Forelimb muscle (tissue), 1 donor: ENCODE data around the gene DSCAML1. TPM values are rescaled to one million over a fixed set of nuclear protein-coding genes. Genes with fewer than 3 reads are reported as not detected.

Source experiments
- DNase-seq: peaks from one replicate; pipeline ENCODE4 v3.0.0-alpha.2; 2013; ENCODE audit warnings: low read depth
- polyA plus RNA-seq: library from polyadenylated mRNA; unstranded; fragments of 120-200 nt; gene quantifications from one replicate; pipeline ENCODE4 v1.2.1, GENCODE V29; 2013; ENCODE audit not compliant: insufficient read length

The DSCAML1 gene
- polyA plus RNA-seq, 1 donor: 0.63 TPM

GRCh38 chr11:117523680-117524079 lies 273.3 kb downstream of the DSCAML1 start:
- DNase-seq: no peak

DNA sequence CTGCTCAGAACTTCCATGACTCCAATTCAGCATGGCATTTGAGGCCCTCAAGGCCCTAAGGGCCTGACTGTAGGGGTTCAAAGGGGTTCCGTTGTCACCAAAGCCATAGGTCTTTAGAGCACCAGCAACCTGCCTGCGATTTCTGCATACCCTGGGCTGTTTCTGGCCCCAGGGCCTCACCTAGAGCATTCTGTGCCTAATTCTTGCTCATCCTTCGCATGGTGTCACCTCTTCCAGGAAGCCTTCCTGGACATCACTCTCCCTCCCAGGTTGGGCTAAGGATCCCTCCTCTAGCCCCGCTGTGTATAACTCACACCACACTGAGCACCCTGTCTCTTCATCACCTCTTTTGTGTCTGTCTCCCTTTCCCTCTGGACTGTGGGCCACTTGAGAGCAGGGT lies 275.0 kb downstream of the DSCAML1 start:
- no peak for DNase-seq

GRCh38 chr11:117520966-117521365 lies 276.1 kb downstream of the DSCAML1 start:
- DNase-seq: no peak

DNA sequence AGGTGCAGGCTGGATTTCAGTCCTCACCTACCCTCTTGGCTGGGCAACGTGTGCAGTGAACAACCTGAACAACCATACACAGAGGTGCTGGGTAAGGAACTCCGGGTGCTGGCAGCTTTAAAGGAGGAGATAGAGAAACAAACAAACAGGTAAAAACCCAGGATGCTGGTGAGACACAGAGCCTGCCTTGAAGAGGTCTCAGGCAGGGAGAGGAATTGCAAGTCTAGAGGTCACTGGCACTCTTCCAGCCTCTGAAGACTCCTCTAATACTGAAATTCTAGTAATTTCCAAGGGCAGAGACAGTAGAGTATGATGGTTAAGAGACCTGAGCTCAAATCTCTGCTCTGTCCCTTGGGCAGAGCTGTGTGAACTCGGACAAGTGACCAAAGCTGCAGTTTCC lies 276.8 kb downstream of the DSCAML1 start:
- no peak for DNase-seq

- DNase-seq: no peak
Measured at GRCh38 chr11:117519590-117519989, 277.4 kb downstream of the DSCAML1 start.

- no peak for DNase-seq
Measured at GRCh38 chr11:117519170-117519569, 277.8 kb downstream of the DSCAML1 start.

- no peak for DNase-seq
Measured at GRCh38 chr11:117518455-117518854, 278.6 kb downstream of the DSCAML1 start.

GRCh38 chr11:117517097-117517496 lies 279.9 kb downstream of the DSCAML1 start:
- DNase-seq: no peak

GRCh38 chr11:117515892-117516787 lies 280.9 kb downstream of the DSCAML1 start:
- DNase-seq: no peak

DNA sequence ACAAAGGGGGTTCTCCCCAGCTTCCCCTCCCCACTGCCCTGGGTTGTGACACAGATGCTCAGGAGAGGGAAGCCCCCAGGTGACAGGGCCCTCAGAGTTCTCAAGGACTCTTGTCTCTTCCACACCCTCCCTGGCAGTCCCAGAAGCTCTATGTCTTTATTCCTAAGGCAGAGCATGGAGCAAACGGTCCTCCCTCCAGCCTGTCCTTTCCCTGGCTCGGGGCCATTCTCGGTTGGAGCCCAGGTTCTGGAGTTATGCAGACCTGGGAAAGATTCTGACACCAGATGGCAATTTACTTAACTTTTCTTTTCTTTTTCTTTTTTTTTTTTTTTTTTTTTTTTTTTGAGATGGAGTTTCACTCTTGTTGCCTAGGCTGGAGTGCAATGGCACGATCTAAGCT lies 282.8 kb downstream of the DSCAML1 start:
- DNase-seq: no peak

GRCh38 chr11:117513666-117514065 lies 283.4 kb downstream of the DSCAML1 start:
- DNase-seq: no peak

DNA sequence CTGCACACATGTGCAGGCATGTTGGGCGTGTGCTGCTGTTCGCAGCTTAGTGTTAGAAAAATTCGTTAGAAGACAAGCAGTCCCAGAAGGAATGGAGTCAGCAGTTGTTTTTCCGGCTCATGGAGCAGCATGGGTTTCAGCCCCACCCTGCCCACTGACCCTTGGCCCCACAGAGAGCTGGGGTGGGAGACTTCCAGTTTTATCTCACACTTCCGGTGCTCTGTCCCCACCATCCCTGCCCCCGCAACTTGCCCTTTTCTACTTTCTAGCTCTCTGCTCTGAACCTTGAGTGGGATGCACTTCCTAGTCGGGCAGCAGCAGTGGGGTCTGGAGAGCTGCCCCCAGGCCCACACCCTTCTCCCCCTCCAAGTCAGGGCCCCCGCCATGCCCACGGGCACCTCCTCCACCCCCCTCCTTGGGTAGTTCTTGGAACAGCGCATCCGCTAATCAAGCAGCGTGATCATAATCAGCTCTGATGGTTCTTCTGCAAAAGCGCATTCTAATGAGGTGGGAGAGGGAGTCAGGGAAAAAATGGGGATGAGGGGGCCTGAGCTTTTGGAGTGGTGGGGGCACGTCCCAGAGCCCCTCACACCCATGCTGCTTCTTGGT lies 285.0 kb downstream of the DSCAML1 start:
- no peak for DNase-seq

- DNase-seq: no peak
Measured at GRCh38 chr11:117511483-117511930, 285.5 kb downstream of the DSCAML1 start.

GRCh38 chr11:117510646-117511045 lies 286.4 kb downstream of the DSCAML1 start:
- DNase-seq: no peak

DNA sequence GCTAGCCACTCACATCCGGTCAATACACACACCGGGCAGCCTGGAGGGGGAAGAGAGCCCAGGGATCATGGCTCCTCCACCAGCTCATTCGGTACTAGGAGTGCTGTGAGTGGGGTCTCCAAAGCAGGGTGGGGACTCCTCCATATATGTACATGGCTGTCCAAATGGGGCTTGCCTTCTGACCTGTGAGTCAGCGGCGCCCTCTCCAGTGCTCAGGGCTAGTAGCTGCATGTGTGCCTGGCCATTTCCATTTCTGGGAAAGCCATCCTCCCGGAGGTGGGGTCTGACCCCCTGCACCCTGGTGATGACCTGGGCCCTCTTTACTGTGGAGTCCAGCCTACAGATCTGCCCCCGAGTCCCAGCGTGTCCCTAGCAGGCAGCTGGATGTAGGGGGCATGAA lies 287.5 kb downstream of the DSCAML1 start:
- DNase-seq: no peak

DNA sequence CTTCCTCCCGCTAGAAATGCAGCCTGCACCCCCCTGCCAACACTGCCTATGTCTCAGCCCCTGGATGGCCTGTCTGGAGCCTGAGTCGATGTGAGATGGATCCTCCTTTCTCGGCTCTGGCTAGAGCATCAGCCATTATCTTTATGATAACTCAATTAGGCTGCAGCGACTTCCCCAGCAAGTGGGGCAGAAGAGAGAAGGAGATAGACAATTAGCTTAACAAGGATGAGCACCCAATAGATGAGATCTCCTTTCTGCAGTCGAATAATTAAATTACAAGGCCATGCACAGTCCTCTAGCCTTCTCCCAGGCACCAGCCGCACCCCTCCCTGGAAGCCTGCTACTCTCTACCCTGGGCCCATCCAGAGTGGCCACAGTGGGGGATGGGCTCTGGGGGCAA lies 290.0 kb downstream of the DSCAML1 start:
- no peak for DNase-seq

DNA sequence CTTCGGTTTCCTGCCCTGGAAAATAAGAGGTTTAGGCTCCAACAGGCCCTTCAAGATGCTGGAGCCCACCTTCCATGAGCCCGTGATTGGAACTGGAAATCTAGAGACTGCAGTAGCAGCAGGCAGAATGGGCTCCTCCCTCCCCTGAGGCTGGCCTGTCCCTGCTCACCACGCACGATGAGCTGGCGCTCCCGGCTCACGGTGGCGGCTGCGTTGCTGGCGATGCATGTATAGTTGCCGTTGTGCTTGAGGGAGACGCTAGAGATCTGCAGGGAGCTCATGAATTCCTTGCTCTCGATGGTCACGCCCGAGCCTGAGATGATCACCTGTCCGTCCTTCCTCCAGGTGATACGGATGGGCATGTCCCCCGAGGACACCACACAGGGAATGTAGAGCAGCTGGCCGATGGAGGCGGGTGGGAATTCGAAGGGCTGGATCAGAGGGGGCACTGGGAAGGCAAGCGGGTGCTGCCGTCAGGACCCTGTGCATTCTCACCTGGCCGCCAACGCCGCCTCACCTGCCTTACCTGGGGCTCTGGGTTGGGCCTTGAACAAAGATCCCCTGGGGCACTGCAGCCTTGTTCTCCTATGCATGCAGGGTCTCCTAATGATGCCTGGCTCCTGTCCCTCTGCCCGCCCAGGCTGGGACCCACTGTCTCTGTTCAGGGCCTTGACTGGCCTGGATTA lies 291.6 kb downstream of the DSCAML1 start:
- DNase-seq: no peak

DNA sequence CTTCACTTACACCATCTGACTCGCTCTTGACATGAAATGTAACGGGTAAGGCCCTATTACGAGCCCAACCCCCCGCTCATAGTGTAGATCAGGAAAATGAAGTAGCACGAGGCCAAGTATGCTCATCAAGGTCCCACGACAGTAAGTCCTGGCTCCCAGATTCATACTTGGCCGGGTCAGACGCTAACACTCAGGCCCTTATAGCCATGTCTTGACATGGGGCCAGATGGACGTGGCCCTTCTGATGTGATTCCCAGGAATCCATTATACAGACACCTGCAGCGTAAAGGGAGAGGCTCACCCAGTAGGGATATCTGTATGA lies 294.3 kb downstream of the DSCAML1 start:
- no peak for DNase-seq

GRCh38 chr11:117502015-117502778 lies 294.8 kb downstream of the DSCAML1 start:
- no peak for DNase-seq

GRCh38 chr11:117501237-117501898 lies 295.6 kb downstream of the DSCAML1 start:
- no peak for DNase-seq

DNA sequence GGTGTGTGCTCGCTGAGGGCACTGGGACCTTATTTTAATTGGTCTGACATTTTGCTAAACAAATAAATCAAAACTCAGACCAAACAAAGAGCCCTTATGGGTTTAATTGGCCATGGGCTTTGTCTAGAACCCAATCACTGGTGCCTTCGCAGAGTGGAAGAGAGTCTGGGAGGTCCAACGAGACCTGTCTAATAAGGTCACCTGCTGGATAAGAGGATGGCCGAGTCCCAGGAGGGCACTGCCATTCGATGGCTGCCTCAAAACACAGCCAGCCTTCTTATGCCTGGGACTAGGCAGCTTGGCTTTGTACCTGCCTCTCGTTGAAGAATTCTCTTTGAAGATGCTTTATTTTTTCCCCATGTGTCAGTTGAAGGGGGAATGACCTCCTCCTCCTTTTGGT lies 298.2 kb downstream of the DSCAML1 start:
- DNase-seq: no peak
